NCI-H345 treated with DMSO at 0.1 percent for 48 hours (cell line): ENCODE measurements around the gene COL23A1.

Experiments
- DNase-seq: peaks from one replicate; lab custom pipeline; 2025; ENCODE audit not compliant: unreplicated experiment; lab: John Stamatoyannopoulos, UW

COL23A1 gene

GRCh38 chr5:178349075-178349511 lies 241.1 kb downstream of the COL23A1 start:
- DNase-seq = no peak

GRCh38 chr5:178348356-178349074 lies 241.7 kb downstream of the COL23A1 start:
- no peak for DNase-seq

GRCh38 chr5:178347956-178348355 lies 242.2 kb downstream of the COL23A1 start:
- no peak for DNase-seq

- DNase-seq = no peak
Observed at GRCh38 chr5:178346607-178347334, 243.4 kb downstream of the COL23A1 start.

- DNase-seq = no peak
Observed at GRCh38 chr5:178343306-178343705, 246.9 kb downstream of the COL23A1 start.

- DNase-seq = no peak
Observed at GRCh38 chr5:178341851-178342140, 248.4 kb downstream of the COL23A1 start.

- no peak for DNase-seq
Observed at GRCh38 chr5:178341091-178341850, 248.9 kb downstream of the COL23A1 start.

GRCh38 chr5:178340637-178341036 lies 249.6 kb downstream of the COL23A1 start:
- no peak for DNase-seq

- no peak for DNase-seq
Observed at GRCh38 chr5:178340187-178340586, 250.0 kb downstream of the COL23A1 start.

- DNase-seq = no peak
Observed at GRCh38 chr5:178339272-178339671, 250.9 kb downstream of the COL23A1 start.

GRCh38 chr5:178338750-178339144 lies 251.4 kb downstream of the COL23A1 start:
- no peak for DNase-seq

GRCh38 chr5:178338126-178338749 lies 252.0 kb downstream of the COL23A1 start:
- no peak for DNase-seq

- no peak for DNase-seq
Observed at GRCh38 chr5:178337334-178337741, 252.9 kb downstream of the COL23A1 start.

GRCh38 chr5:178336889-178337288 lies 253.3 kb downstream of the COL23A1 start:
- DNase-seq = no peak

- no peak for DNase-seq
Observed at GRCh38 chr5:178335302-178336030, 254.7 kb downstream of the COL23A1 start.

- DNase-seq = no peak
Observed at GRCh38 chr5:178334861-178335260, 255.3 kb downstream of the COL23A1 start.

- DNase-seq = no peak
Observed at GRCh38 chr5:178333821-178334481, 256.2 kb downstream of the COL23A1 start.

GRCh38 chr5:178332210-178332641 lies 258.0 kb downstream of the COL23A1 start:
- no peak for DNase-seq

GRCh38 chr5:178331491-178331996 lies 258.6 kb downstream of the COL23A1 start:
- no peak for DNase-seq

- DNase-seq = no peak
Observed at GRCh38 chr5:178330791-178331404, 259.3 kb downstream of the COL23A1 start.
